NCI-H1092 treated with DMSO at 0.1 percent for 48 hours (cell line): Measurements from ENCODE around the gene STX16.

ENCODE experiments used
- DNase-seq: peaks from one replicate; lab custom pipeline; 2025; lab: John Stamatoyannopoulos, UW

STX16 gene

GRCh38 chr20:58711266-58712051 lies 60.4 kb downstream of the STX16 start:
- no peak for DNase-seq

DNA sequence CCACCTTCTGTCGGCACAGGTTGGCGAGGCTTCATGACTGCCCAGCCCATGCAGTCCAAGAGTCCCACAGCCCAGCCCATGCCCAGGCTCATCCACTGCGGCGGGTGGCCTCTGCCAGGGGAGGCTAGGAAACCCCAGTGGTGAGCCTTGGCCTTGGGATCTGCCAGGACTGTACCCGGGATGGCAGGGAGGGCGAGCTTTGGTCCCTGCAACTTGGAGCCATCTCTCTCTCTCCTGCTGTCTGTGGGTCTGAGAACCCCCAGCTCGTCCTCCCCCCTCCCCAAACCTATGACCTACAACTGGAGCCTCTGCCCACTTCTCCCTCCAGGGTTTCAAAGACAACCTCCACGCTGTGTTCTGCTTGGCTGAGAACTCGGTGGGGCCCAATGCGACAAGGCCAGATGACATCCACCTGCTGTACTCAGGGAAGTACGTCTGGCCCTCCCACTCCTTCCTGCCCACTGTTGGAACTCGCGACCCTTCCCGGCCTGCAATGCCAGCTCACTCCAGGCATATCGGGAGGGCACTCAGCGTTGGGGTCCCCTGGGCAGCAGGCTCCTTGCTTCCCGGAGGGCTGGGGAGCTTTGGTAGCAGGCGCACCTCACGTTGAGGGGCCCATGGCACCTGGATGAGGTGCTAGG lies 61.2 kb downstream of the STX16 start:
- no peak for DNase-seq

DNA sequence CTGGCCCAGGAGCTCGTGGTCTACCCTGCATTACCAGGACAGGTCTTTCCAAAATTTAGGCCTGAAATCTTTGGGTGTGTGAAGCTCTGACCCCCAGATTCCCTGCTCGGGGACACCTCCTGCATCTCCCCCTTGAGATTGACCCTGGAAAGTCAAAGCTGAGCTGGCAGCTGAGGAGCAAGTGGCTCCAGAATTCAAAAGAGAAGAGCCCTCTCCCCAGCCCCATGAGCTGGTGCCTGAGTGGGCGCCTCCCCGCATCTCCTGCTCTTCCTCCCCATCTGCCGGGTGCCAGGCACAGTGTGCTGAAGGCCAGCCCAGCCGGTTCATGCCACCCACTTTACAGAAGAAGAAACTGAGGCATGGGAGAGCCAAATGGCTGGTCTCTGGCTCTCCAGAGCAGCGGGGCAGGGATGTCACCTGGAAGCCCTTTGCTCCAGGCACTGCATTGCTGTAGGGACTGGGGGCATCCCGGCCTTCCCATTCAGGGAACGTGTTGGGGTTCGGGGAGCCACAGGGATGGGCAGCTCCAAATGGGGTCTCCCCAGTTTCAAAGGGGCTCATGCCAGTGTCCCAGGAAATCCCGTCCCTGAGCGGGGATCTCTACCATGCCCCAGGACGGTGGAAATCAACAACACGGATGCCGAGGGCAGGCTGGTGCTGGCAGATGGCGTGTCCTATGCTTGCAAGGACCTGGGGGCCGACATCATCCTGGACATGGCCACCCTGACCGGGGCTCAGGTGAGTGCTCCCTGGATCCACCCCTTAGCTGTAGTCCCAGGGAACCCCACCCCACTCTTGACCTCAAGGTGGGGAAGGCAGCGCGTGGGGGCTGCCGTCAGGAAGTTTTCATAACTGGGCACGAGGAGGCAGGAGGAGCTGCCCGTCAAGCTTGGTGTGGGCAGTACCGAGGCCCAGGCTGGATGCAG lies 62.0 kb downstream of the STX16 start:
- DNase-seq: no peak

DNA sequence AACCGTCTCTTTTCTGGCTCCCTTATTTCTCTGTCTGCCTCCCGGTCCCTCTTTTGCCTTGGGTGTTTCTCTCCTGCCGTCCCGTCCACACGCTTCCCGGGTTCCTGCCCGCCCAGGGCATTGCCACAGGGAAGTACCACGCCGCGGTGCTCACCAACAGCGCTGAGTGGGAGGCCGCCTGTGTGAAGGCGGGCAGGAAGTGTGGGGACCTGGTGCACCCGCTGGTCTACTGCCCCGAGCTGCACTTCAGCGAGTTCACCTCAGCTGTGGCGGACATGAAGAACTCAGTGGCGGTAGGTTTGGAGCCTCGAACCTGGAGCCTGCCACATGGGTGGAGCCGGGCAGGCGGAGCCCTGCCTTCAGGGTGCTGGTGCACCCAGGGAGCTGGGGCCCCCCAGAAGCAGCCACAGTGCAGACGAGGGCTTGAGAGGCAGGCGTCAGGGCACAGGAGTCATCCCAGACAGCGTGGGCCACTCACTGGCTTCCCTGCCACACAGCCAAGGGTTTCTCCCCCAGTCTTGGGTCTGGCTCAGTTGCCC lies 62.8 kb downstream of the STX16 start:
- no peak for DNase-seq

DNA sequence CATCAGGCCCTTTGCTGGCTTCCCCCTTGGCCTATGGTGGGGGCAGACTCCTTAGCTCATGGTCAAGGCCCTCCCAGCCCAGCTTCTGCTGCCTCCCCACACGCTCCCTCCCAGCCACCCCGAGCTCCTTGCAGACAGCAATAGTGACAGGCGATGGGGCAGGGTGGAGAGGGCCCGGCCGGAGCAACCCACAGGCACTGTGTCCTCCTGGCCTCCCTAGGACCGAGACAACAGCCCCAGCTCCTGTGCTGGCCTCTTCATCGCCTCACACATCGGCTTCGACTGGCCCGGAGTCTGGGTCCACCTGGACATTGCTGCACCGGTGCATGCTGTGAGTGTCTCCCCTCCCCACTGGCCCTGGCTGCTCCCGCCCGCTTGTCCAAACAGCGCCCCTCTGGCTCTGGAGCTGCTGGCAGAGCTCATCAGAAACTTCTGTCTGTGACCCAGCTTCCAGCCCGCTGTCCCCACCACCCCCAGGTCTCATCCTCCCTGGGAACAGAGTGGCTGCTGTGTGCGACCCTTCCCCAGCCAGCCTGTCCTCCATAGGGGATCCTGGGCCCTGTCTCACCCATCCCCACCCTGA lies 63.3 kb downstream of the STX16 start:
- no peak for DNase-seq

DNA sequence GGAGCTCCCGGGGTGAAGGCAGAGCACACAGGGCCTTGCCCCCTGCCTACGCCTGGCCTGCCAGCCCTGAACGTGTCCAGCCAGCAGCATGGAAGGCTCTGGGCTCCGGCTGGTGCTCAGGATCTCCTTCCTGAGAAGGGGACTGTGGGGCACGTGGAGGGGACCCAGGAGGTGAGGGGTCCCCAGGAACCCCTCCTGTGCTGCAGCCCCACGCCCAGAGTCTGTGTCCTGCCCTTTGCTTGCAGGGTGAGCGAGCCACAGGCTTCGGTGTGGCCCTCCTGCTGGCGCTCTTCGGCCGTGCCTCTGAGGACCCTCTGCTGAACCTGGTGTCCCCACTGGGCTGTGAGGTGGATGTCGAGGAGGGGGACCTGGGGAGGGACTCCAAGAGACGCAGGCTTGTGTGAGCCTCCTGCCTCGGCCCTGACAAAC lies 63.9 kb downstream of the STX16 start:
- DNase-seq: no peak

DNA sequence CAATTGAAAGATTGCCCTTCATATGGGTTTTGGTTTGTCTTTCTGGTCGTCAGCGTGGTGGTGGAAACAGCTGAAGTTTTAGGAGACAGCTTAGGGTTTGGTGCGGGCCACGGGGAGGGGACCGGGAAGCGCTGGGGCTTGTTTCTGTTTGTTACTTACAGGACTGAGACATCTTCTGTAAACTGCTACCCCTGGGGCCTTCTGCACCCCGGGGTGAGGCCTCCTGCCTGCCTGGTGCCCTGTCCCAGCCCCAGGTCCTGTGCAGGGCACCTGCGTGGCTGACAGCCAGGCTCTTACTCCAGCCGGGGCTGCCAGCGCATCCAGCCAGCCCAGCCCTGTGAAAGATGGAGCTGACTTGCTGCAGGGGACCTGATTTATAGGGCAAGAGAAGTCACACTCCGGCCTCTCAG lies 64.3 kb downstream of the STX16 start:
- DNase-seq: no peak

DNA sequence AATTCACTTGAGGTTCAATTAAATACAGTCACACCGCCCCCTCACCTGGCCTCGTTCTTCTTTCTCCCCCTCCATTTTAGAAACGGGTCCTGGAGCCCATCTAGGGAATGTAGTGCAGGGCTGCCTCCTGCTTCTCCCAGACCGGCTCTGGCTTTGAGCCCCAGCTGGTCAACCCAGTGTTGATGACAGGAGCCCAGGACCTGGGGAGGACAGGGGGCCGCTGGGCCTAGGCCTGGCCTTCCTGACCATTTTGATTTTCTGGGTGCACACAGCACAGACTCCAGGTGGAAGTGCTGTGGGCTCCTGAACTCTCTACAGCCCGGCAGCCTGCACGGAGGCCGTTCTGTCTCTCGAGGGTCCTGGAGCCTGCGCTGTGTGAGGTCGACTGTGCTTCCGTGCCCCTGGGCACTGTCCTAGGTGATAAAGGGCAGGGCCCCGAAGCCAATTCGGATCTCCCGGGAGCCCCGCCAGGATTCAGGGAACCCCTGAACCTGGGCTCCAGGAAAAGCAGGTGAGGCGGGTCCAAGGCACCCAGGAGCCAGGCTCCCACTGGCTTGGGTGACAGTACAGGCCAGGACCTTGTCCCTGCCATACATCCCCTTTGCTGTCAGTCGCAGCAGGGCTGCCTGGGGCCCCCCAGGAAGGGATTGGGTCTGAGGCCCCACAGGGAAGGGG lies 64.9 kb downstream of the STX16 start:
- no peak for DNase-seq

- peak; percentile 37 for DNase-seq
These were observed 65.6 kb downstream of the STX16 start for GRCh38 chr20:58716476-58717277.

DNA sequence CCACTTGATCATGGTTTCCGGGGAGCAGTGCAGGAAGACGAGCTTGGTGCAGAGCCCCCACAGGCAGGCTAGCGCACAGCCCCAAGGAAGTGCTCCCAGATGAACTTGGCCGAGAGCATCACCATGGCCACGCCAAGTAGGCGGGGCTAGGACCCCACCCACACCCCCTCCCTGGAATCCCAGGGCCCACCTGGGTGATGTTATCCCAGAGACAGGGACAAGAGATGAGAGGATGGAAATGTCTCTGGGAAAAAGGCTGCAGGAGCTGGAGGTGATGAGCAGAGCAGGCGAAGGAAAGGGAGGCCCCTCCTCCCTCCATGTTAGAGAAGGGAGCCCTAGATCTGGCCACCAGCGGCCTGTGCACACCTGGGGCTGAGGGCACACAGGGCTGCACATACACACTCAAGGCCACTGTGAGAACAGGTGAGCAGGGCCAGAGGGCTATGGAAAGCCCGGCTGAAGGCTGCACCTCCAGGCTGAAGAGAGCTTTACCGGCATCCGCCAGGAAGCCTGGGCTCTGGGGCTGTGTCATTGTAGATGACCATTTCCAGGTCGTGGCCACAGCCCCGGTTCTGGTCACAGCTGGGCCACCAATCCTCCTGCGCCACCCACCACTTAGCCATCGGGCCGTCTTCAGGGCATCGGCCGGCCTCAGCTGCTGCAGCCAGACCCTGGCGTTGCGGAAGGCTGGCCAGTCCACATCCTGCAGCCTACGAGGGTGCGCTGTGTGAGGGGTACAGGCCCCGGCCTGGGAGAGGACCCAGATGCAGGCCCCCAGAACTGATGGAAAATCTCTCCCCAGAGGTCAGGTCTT lies 66.4 kb downstream of the STX16 start:
- DNase-seq: no peak

- no peak for DNase-seq
These were observed 67.1 kb downstream of the STX16 start for GRCh38 chr20:58718121-58718563.

DNA sequence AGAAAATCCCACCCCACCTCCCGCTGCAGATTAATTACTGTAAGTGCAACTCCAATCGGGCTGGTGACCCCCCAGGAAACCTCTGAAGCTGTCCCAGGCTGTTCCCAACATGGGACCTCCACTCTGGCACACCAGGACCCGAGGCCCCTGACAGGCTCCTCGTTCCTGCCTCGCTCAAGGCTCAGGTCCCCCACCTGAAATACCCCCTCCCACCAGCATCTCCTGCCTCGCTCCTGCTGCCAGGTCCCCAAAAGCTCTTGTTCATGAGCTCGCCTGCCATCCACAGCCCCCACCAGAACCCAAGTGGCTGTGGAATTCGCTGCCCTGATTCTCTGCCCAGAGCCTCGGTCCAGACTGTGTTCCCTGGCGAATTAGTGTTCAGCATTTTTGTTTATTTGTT lies 67.6 kb downstream of the STX16 start:
- DNase-seq: no peak

GRCh38 chr20:58719258-58719657 lies 68.2 kb downstream of the STX16 start:
- no peak for DNase-seq

DNA sequence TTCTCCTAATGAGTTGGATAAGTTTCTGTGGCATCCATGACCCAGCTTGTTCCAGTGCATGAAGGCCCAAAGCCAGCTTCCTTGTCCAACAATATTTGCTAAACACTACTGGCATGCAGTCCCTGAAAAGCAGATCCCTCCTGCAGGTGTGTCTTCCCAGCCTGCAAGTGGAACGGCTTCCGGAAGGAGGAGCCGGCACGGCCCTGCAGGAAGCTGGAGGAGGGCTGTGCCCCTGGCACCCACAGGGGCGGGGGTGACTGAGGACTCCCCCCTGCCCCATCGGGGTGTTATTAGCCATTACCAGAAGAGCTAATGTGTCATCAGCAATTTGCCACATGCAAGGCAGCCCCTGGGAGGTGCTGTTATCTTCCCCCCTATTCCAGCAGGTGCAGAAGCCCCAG lies 68.9 kb downstream of the STX16 start:
- DNase-seq: no peak

GRCh38 chr20:58720890-58721289 lies 69.8 kb downstream of the STX16 start:
- DNase-seq: no peak

DNA sequence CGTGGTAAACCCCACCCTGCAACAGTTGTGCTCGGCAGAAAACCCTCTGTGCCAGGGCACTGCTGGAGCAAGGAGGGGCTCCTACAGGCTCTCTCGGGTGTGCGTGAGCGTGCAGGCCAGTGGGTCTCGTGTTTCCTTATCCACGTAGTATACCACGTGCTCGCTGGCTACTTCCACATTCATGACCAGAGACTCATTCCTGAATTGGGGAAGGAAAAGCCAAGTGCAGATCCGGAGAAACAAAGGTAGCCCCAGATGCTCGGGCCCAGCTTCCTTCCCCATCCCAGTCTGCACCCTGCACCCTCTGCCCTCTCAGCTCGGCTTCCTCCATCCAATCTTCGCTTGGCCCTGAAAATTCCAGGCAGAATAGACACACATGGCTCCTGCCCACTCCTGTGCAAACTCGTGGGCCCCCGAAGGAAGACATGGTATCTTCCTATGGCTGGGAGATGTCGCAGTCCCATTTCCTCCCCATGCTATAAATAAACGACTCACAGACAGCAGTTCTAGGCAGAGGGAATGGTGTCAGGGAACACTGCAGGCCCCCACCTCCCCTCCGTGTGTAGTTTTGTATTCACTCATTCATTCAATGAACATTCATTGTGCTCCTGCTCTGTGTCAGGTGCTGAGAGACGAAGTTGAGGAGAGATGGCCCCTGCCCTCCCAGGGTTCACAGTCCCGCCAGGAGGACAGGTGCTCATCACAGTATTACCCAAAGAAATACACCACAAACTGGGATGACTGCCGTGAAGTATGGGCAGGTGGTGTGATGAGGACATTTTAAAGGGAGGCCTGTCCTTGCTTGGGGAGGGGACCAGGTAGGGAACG lies 71.1 kb downstream of the STX16 start:
- no peak for DNase-seq

DNA sequence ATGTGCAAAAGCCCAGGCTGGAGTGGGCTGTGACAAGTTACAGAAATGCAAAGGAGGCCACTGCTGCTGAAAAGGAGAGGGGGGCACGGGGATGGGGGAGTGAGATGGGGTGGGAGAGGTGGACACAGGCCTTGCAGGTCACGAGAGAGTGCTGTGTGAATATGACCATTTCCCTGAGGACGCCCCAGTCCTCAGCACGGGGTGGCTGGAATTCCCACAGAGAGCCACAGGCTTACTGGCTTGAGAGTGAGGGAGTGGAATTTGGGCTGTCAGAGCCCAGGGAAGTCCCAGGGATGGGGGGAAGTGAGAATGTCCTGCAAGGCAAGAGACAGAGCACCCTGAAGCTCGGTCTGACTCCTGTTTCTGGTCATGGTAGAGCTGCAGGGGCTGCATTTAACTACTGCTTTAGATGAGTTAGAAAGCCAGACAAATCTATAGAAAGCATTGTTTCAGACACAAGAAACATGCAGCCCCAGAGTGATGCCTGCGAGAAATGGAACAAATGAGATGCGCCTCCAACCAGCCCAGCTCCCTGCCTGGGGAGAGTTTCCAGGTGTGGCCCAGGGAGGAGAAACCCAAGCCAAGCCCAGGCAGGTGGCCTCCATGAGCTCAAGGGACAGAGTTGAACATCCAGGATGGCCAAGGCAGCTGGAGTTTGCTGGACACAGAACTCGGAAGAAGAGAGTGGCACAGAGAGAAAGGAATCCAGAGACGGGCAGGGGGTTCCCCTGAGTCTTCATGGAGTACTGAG lies 72.0 kb downstream of the STX16 start:
- DNase-seq: no peak

GRCh38 chr20:58723628-58723984 lies 72.5 kb downstream of the STX16 start:
- DNase-seq: no peak
